ENCODE measurements around the gene U2AF2. TPM values are rescaled to one million over a fixed set of nuclear protein-coding genes. Genes with fewer than 3 reads are reported as not detected.

The U2AF2 gene
- total and polyA plus RNA-seq, 2 experiments from 2014 or later, result 16.1 to 99.6 TPM

- H3K4me1 ChIP-seq (ENCODE audit: insufficient read depth), result peaks cover 27% of the 10 kb centered on the region
- peak; percentile 98 for DNase-seq (ENCODE audit: low spot score)
- H3K4me2 ChIP-seq, result peak within 1 kb of the TSS; percentile 95
- no peak for TF ChIP-seq CTCF (IDR thresholded peaks at IDR 0.05; ENCODE audit: poor library complexity)
- TF ChIP-seq EZH2 (IDR thresholded peaks at IDR 0.05; ENCODE audit: borderline replicate concordance), result no peak
- TF ChIP-seq EZH2phosphoT487 (IDR thresholded peaks at IDR 0.05; ENCODE audit: low read depth, severe bottlenecking, unreplicated experiment), result no peak
- 2% methylated on average over 38 of the region's 101 CpGs for WGBS (ENCODE audit: low lambda C conversion rate, missing lambda C conversion rate)
- H3K79me2 ChIP-seq, result peaks cover 88% of the 10 kb centered on the region
- peak within 1 kb of the TSS; percentile 74 for H3K4me3 ChIP-seq
- H3K9me3 ChIP-seq (ENCODE audit: low read depth), result no peaks in the 10 kb centered on the region
- H4K20me1 ChIP-seq (ENCODE audit: insufficient read depth, poor library complexity, severe bottlenecking), result peaks cover 73% of the 10 kb centered on the region
- H2AFZ ChIP-seq, result peak within 1 kb of the TSS; percentile 67
- H3K27me3 ChIP-seq, result no peaks in the 10 kb centered on the region
- H3K27ac ChIP-seq, result peak within 1 kb of the TSS; percentile 90
- no peaks in the 10 kb centered on the region for H3K9me2 ChIP-seq (replicated peaks; ENCODE audit: insufficient read depth)
- no peaks in the 10 kb centered on the region for H3K36me3 ChIP-seq (replicated peaks; ENCODE audit: insufficient read depth, low read depth)
Observed at GRCh38 chr19:55674841-55675660, 20.2 kb downstream of the U2AF2 start, which contains the start of gene EPN1. Gene EPN1, plus strand, starts transcription at chr19:55675226. Its CDS starts 3,402 bp downstream, at chr19:55678628.

GRCh38 chr19:55675661-55676354 lies 21.0 kb downstream of the U2AF2 start:
- Histone ChIP-seq H3K36me3 (replicated peaks; ENCODE audit: insufficient read depth, low read depth) (no peaks in the 10 kb centered on the region), H3K4me1 (ENCODE audit: insufficient read depth) (peaks cover 27% of the 10 kb centered on the region), H3K9me2 (replicated peaks; ENCODE audit: insufficient read depth) (no peaks in the 10 kb centered on the region), H2AFZ (peak overlapping the region; percentile 67), H3K4me3 (peak overlapping the region; percentile 74), H3K4me2 (peak overlapping the region; percentile 95), H3K27ac (peak overlapping the region; percentile 90), H3K79me2 (peaks cover 89% of the 10 kb centered on the region), H3K27me3 (no peaks in the 10 kb centered on the region), H3K9me3 (ENCODE audit: low read depth) (no peaks in the 10 kb centered on the region), H4K20me1 (ENCODE audit: insufficient read depth, poor library complexity, severe bottlenecking) (peaks cover 66% of the 10 kb centered on the region)
- WGBS (ENCODE audit: low lambda C conversion rate, missing lambda C conversion rate), result 23% methylated on average over 16 of the region's 16 CpGs
- DNase-seq (ENCODE audit: low spot score), result no peak
- TF ChIP-seq EZH2phosphoT487 (IDR thresholded peaks at IDR 0.05; ENCODE audit: low read depth, severe bottlenecking, unreplicated experiment), result no peak
- TF ChIP-seq EZH2 (IDR thresholded peaks at IDR 0.05; ENCODE audit: borderline replicate concordance), result no peak

DNA sequence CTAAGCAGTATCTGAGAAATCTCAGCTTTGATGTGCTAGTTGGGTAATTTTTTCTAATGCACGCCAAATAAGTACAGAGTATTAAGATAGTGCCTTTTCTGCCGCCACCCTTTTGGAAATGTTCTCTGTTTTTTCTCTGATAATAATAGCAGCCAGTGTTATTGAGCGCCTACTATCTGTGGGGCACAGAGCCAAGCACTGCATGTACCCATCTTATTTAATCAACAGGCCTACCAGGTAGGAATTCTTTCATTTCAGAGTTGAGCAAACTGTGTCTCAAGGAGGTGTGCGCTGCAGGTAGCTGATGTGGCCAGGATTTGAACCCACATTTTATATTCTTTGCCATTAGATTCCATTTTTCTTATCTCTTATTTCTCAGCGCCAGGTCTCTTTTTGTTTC lies 21.5 kb downstream of the U2AF2 start:
- Histone ChIP-seq H3K9me2 (replicated peaks; ENCODE audit: insufficient read depth) (no peaks in the 10 kb centered on the region), H4K20me1 (ENCODE audit: insufficient read depth, poor library complexity, severe bottlenecking) (peaks cover 65% of the 10 kb centered on the region), H3K27ac (peak overlapping the region; percentile 90), H3K4me2 (peak overlapping the region; percentile 95), H2AFZ (no peak overlapping the region), H3K79me2 (peaks cover 91% of the 10 kb centered on the region), H3K4me3 (peak overlapping the region; percentile 74), H3K4me1 (ENCODE audit: insufficient read depth) (peaks cover 27% of the 10 kb centered on the region), H3K9me3 (ENCODE audit: low read depth) (no peaks in the 10 kb centered on the region), H3K27me3 (no peaks in the 10 kb centered on the region), H3K36me3 (replicated peaks; ENCODE audit: insufficient read depth, low read depth) (no peaks in the 10 kb centered on the region)
- DNase-seq (ENCODE audit: low spot score), result no peak
- 89% methylated on average over 5 of the region's 5 CpGs for WGBS (ENCODE audit: low lambda C conversion rate, missing lambda C conversion rate)
- TF ChIP-seq EZH2phosphoT487 (IDR thresholded peaks at IDR 0.05; ENCODE audit: low read depth, severe bottlenecking, unreplicated experiment) (no peak), CTCF (IDR thresholded peaks at IDR 0.05; ENCODE audit: poor library complexity) (no peak), EZH2 (IDR thresholded peaks at IDR 0.05; ENCODE audit: borderline replicate concordance) (no peak)

Data from hepatocyte (in vitro differentiated cells).